HG02870 (cell line): Measurements from ENCODE around the gene DENND2C.

Source experiments
- ATAC-seq: cut with Tn5 transposase; IDR thresholded peaks from one replicate; pipeline ENCODE4 v1.9.1; 2021; ENCODE audit warnings: mild to moderate bottlenecking, moderate library complexity; ENCODE audit not compliant: unreplicated experiment

DENND2C gene

DNA sequence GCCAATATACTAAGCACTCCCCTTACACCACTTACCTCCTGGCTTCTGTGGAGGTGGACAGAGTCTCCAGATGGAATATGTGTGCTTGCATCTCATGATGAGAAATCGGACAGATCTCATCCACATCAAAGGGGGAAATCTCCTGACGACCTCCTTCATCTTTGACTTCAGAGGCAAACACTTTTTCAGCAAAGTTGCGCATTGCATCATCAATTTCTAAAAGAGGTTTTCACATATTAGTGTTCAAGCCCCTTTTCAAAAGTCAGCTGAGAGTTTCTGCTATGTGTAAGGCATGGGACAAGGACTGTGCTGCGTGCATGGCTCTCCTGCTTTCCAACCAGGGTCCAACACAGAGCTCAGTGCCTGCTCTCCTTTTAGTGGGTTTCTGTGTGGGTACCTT, 18.7 kb upstream of the DENND2C start:
- ATAC-seq: no peak

DNA sequence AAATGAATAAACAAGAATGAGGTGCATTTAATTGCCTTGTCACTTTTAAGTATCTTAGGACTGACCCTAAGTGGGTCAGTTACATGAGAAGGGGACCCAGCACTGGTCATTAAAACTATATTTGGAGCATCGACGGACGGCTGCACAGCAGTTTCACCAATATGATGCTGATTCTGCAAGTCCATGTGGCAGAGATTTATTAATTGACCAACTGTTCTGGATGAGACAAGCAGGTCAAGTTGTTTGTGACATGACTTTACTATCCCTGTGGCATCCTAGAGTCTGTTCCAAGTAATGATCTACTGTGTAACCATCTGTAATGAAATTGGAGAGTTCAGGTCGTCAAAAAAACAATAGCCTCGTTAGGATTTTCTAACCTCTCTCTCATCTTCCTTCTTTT, 16.0 kb upstream of the DENND2C start:
- ATAC-seq: no peak

DNA sequence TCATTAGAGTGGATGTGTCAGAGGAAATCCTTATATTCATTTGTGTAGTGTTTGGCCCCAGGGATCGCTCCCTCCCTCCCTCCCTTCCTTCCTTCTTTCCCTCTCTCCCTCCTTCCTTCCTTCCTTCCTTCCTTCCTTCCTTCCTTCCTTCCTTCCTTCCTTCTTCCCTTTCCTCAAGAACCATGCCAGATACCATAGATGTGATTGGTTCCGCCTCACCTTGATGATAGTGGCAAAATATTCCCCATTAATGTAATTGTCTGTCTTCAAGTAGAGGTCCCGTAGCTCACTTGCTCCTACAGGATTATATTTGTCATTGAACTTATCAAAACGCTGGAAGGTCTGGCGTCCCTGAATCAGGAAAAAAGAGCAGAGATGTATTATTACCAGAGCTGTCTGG, 7.8 kb upstream of the DENND2C start:
- no peak for ATAC-seq

DNA sequence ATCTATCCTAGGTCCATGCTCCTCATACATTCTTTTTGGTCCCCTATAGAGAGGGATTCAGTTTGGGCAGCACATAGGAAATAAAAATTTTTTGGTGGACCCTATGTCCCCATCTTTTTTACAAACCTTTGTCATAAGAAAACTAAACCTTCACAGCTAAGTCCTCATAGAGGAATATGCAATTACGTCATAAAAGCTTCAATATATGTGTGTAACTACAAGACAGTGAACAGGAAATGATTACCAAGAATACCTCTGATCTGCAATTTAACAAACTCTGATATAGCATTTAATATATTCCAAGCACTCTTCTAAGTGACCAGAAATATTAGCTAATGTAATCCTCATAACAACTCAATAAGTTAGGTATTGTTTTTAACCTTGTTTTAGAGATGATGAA, 6.3 kb upstream of the DENND2C start:
- no peak for ATAC-seq

- no peak for ATAC-seq
Observed at GRCh38 chr1:114671939-114672275, 2.1 kb upstream of the DENND2C start.

DNA sequence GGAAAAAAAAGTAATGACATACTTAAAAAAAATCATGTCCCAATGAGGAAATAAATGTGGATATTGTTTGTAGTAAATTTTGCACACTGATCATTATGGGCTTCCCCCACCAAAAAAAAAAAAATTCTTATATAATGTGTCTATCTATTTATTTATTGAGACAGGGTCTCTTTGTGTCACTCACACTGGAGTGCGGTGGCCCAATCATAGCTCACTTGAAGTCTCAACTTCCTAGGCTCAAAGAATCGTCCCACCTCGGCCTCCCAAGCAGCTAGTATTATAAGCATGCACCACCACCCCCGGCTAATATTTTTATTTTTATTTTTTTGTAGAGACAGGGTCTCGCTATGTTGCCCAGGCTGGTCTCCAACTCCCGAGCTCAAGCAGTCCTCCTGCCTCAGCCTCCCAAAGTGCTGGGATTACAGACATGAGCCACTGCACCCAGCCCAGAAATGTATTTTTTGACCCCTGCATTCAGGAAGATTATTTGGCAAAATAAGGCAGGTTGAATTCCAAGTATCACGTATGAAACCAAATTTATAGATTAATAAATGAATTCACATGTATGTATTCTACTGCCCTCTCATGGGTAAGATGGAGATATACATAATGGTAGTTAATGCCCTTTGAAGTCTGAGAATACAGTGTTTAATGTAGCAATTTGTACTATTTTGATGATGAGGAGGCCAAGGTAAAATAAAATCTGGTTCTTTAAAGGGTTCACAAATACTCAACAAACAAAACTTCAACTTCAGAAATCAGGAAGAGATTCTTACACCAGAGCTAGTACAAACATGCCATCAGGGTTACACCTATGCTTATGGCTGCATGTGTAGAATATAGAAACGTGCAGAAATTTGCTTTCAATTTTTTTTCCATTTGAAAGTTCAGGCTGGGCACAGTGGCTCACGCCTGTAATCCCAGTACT, 1.4 kb upstream of the DENND2C start:
- no peak for ATAC-seq

DNA sequence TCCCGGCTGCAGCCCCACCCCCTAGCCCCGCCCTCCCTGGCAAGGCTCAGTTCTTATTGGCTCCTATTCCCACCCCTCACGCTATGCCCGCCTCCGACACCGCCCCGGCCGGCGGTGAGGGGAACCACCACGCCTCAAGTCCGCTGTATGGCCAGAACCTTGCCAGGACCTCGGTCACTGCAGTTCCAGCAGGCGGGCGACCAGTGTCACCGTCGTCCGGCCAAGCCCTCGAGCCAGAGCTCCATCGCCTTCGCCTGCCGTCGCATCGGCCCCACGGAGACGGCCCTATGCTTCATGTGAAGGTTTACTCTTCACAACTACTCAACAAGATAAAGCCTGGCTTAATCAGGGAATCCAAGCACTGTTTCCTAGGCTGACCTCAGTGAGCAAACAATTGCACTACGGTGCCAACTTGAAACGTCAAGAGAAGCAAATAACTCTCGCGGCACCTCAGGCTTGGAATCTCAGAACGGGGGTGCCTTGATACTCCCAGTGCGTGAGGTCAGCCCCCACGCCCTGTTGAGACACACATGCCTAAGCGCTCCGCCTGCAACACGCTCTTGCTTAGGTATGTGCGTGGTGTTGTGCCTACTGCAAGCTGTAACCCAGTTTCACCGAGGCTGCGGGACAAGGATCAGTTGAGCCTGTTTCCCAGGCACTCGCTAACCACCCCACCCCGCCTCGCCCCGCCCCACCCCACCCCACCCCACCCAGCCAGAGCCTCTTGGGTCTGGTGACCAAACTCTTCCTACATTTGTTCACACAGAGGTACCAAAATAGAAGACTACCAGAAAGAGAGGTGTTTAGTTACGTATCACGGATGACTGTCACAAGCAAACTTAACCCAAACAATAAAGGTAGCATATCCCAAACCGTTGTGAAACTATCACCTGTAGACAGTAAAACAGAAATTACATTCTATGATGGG, 498 bp upstream of the DENND2C start:
- ATAC-seq: peak; percentile 97

- ATAC-seq: no peak
Observed at GRCh38 chr1:114668784-114669561, 876 bp downstream of the DENND2C start.

GRCh38 chr1:114668373-114668772, 1.5 kb downstream of the DENND2C start:
- ATAC-seq: no peak

DNA sequence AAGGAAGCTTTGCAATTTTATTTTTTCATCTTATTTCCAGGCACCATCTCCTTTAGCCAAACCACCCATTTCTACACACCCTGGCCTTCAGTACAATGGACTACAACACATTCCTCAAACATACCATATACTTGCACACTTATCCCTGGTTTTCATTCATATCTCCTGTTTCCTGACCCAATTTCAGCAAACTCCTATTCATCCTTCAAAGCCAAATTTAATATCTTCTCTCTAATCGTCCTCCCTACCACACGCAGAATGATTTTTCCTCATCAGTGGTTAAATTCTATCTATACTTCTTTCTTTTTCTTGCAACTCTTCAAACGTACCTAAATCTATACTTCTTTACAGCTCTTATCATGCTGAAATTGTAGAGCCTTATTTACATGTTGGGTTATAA, 2.9 kb downstream of the DENND2C start:
- no peak for ATAC-seq

DNA sequence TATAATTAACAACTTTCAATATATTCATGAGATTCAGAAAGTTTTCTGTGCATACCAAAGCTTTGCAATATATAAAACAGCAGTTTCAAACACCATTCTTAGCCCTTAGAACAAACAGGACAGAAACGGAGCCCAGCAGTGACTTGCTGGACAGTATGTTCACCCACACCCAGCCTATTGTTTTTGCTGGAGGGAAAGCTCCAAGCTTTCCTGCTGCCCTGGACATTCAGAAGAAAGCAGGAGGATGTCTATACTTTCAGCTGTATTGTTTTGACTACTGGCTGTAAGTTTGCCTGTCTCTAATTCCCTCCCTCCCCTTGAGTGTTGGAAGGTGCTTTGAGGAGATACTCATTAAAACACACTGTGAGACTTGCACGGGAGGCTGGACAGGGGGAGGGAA, 9.6 kb downstream of the DENND2C start:
- ATAC-seq: no peak

DNA sequence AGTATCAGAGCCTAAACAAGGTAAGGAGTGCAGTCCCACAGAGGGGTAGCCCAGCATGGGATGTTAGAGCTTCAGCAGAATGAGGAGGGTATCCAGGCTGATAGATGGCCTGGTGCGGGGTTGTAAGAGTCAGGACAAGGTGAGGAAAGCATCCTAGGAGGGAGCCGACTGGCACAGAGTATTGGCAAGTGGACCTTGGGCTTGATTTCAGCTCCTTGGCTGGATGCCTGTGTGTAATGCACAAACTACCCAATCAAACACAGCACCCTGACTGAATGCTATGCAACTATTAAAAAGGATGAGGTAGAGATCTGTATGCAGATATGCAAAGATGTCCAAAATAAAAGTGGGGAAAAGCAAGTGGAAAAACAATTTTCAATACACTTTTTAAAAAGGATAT, 18.0 kb downstream of the DENND2C start:
- no peak for ATAC-seq

DNA sequence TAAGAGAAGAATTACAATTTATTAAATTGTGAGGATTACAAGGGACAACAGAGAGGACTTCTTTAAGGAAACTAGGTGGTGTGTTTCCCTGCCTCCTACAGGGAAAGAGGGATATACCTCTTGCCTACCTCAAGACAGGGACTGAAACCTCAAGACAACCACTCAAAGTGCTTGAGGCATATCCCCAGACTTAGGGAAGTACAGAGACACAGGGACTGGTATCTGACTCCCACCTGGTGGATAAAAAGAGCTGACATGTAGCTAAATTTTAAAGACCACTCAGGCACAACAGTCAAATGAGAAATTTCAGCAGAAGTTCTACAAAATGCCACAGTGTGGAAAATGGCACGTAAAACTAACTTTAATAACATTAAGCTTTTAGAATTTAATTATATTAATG, 21.3 kb downstream of the DENND2C start:
- no peak for ATAC-seq

GRCh38 chr1:114641377-114641776, 28.5 kb downstream of the DENND2C start:
- ATAC-seq: no peak

DNA sequence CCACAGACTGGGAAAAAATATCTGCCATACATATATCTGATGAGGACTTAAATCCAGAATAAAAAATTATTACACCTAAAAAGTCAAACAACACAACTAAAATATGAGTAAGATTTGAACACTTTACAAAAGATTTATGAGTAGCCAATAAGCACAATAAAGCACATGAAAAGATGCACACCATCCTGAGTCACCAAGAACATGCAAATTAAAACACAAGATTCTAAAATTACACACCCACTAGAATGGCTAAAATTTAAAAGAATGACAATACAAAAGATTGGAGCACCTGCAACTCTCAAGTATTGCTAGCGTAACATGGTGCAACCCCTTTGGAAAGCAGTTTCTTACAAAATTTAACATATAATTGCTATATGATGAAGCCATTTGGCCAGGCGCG, 30.9 kb downstream of the DENND2C start:
- ATAC-seq: no peak

DNA sequence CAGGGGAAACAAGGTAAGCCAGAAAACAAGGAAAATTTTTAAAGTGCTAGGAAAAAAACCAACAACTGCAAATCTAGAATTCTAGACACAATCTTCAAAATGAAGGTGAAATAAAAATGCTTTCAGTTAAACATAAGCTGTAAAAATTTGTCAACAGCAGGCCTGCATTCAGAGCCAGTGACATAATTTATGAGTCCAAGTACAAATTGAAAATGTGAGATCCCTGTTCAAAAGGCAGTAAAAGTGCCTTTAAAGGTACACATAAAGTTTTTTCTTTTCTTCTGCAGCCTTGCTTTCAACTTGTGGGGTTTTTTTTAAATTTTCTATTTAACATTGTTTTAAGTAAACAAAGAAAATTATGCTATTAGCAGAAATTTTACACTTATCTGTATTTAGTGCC, 37.4 kb downstream of the DENND2C start:
- no peak for ATAC-seq

DNA sequence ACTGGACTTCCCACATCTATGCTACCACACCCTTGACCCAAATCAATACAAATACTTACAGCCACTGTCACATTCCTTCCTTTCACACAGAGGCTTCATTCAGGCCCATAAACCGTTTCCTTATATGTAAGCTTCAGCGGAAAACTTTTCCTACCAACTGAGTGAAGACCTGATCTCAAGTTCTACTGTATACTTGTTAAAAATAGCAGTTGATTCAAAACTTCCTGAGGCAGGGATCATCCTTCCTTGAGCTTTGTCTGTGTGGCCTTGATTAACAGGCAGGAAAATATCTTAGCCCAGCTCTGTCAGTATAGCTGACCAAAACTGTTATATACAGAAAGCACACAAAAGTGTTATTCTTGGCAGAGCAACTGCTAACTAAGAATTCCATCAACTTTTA, 42.7 kb downstream of the DENND2C start:
- no peak for ATAC-seq

DNA sequence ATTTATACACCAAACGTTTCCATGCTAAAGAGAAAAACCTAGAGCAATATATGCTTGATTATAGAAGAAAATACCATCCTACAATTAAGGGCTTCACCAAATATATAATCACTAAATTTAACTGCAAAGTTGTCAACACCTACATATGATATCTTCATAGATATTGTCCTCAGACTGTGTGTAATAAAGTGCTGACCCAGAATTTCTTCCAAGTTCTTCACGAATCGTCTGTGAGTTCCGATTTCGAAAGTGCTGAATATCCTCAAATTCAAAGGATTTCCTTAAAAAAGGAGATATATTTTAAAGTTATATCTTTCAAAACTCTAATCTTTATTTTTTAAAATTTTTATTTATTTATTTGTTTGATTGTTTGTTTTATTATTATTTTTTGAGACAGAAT, 46.5 kb downstream of the DENND2C start:
- no peak for ATAC-seq

DNA sequence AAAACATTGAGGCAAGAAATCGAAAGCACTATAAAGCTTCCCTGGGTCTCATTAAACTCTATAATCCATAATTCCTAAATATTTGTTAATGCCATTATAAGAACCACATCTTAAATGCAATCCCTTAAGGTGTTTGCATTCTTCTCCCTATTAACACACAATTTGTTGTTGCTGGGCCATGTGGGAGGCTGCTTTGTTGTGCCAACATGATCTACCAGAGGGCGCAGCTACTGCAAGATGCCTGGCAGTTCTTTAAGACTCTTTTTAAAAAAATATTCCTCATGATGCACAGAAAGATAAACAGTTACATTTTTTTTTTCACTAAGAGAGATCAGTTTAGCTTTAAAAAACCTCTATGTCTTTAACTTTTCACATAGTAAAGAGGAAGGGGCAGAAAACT, 49.4 kb downstream of the DENND2C start:
- no peak for ATAC-seq

GRCh38 chr1:114618606-114619005, 51.2 kb downstream of the DENND2C start:
- no peak for ATAC-seq

DNA sequence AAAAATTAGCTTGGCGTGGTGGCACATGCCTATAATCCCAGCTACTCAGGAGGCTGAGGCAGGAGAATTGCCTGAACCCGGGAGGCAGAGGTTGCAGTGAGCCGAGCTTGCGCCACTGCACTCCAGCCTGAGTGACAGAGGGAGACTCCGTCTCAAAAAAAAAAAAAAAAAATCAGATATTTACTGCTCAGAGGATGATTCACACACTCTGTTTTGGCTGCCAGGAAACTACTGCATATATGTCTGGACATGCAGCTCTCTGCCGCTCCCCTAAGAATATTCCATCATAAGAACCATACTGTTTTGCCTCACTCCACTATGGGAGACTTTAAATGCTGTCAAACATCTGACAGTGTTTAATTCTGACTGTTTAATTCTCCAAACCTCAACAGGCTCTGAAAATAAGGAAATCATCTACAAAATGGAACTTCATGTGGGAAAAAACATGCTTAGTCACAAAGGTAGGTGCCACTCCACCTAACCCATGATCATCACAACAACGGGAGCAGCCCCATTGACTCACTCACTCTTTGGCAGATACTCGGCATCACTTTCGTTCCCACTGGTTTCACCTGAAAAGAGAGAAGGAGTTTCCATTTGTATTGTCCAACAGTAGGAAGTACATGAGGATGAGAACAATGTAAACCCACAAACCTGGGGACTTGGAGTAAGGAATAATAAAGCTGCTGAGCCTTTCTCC, 59.2 kb downstream of the DENND2C start:
- no peak for ATAC-seq
